GM18861 (cell line): ENCODE data around the gene CXCR6.

ENCODE experiments used
- ATAC-seq: cut with Tn5 transposase; IDR thresholded peaks from one replicate; pipeline ENCODE4 v1.9.1; 2021; ENCODE audit not compliant: unreplicated experiment

CXCR6 gene

GRCh38 chr3:45921158-45922038, 21.9 kb upstream of the CXCR6 start:
- no peak for ATAC-seq

GRCh38 chr3:45922039-45922326, 21.3 kb upstream of the CXCR6 start:
- ATAC-seq, result no peak

- ATAC-seq, result no peak
Measured at GRCh38 chr3:45922950-45923590, 20.2 kb upstream of the CXCR6 start.

GRCh38 chr3:45923755-45924154, 19.5 kb upstream of the CXCR6 start:
- no peak for ATAC-seq

GRCh38 chr3:45927881-45928280, 15.4 kb upstream of the CXCR6 start:
- no peak for ATAC-seq

GRCh38 chr3:45929042-45929679, 14.1 kb upstream of the CXCR6 start:
- no peak for ATAC-seq

GRCh38 chr3:45931496-45931895, 11.8 kb upstream of the CXCR6 start:
- ATAC-seq, result no peak

GRCh38 chr3:45932112-45932511, 11.2 kb upstream of the CXCR6 start:
- no peak for ATAC-seq

GRCh38 chr3:45933591-45933990, 9.7 kb upstream of the CXCR6 start:
- ATAC-seq, result no peak

GRCh38 chr3:45936261-45936660, 7.0 kb upstream of the CXCR6 start:
- ATAC-seq, result no peak

GRCh38 chr3:45937206-45938042, 5.8 kb upstream of the CXCR6 start:
- ATAC-seq, result no peak

- ATAC-seq, result no peak
Measured at GRCh38 chr3:45938043-45938435, 5.2 kb upstream of the CXCR6 start.

- no peak for ATAC-seq
Measured at GRCh38 chr3:45938864-45939263, 4.4 kb upstream of the CXCR6 start.

- no peak for ATAC-seq
Measured at GRCh38 chr3:45939341-45939771, 3.9 kb upstream of the CXCR6 start.

GRCh38 chr3:45940004-45940780, 3.1 kb upstream of the CXCR6 start:
- ATAC-seq, result no peak

GRCh38 chr3:45940781-45941365, 2.4 kb upstream of the CXCR6 start:
- no peak for ATAC-seq

- ATAC-seq, result no peak
Measured at GRCh38 chr3:45942051-45942825, 1.0 kb upstream of the CXCR6 start.

- ATAC-seq, result no peak
Measured at GRCh38 chr3:45944830-45945620, 1.8 kb downstream of the CXCR6 start.

- ATAC-seq, result no peak
Measured at GRCh38 chr3:45946307-45946706, 3.0 kb downstream of the CXCR6 start.
